Stimulated activated CD8-positive, alpha-beta memory T cell treated with anti-CD3 and anti-CD28 coated beads, Interleukin-2, amount 100 ng/mL, for 1 hour (primary cell): ENCODE measurements around the gene PTPRN2.
"Not testable (repeated sequence)": the region's sequence is repeated elsewhere in the genome, so short reads cannot be mapped to it uniquely, and the experiment has no call there.

ENCODE experiments used
- DNase-seq, 2 donors: peaks; one replicate each; pipeline ENCODE4 v3.0.0-alpha.2; 2020; ENCODE audit warnings: low read depth in 2 of 2

The PTPRN2 gene

GRCh38 chr7:157961731-157962457 is 625.7 kb downstream of the PTPRN2 start:
- DNase-seq: no peak

DNA sequence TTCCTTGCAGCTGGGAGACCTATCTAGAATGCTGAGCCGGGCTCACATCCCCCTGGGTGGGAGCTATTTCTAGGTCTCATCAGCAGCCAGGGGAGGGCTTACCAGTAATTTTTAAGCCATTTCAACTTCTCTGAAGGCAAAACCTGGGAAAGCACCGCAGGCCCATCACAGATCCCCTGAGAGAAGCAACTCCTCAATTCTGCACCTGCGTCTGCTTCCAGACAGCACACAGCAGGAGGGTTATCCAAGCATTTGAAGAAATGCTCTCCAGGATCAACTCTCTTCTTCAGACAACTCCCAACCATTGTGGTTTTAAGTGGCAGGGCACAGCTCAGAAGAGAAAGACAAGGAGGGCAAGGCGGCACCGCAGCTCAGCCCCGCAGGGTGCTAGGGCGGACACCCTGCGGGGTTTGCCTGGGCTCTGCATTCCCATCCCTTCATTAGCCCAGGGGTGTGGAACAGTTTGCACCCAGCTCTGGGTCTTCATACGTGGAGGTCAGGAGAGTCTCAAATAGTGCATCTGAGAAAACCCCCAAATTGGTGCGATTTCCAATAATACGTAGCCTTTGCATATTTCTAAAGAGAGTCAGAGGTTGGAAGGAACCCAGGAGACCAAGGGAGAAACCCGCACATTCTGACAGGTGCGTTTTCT is 632.1 kb downstream of the PTPRN2 start:
- DNase-seq: no peak

- no peak for DNase-seq
Measured at GRCh38 chr7:157954901-157955300, 632.7 kb downstream of the PTPRN2 start.

DNA sequence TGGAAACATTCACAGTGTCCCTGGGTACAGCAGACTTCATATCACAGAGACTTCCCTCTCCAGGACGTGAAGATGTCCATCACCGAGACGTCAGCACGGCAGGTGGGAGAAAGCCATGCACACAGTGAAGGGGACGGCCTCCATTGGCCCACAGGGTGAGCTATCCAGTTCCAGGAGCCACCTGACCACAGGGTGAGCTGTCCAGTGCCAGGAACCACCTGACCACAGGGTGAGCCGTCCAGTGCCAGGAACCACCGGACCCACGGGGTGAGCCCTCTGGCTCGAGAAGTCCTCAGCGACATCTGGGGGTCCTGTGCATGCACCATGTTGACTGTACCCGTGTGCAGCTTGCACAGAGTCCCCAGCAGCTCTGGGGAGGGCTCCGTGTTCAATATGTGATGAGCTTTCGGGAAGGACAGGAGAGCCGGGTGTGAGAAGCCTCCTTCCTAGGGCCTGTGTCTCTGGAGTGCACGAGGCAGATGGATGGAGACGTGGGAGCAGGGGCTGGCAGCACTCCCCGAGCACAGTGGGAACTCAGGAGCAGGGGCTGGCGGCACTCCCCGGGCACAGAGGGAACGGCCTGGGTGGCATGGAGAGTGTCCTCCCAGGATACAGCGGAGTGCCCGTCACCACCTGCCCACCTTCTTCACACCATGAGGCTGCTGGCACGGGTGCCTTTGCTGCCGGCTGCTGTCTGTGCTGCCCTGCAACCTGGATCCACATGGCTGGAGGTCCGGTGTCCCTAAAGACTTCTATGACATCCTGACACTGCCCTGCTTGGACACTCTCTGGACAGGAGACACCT is 634.6 kb downstream of the PTPRN2 start:
- no peak for DNase-seq

DNA sequence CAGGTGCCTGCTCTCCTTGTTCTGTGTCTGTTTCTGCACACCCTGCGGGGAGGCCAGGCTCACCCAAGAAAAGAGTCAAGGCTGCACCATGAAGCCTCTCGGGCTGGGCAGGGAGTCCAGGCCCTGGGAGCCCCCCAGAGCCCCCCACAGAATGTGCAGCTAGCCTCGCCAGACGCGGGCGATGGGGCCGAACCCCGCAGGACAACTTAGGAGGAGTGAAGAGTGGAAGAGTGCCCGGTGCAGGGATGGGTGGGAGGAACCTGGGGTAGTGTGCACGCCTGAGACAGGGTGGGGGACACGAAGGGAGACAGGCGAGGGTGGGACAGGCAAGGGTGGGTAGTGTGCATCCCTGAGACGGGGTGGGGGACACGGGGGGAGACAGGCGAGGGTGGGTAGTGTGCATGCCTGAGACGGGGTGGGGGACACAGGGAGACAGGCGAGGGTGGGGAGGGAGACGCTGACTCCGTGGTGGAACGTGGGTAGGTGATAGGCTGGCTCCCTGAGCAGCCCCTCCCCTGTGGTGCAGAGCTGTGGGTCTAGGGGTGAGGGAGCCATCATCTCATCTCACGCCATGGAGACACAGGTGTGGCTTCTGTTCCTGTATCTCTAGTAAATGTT is 635.5 kb downstream of the PTPRN2 start:
- no peak for DNase-seq

GRCh38 chr7:157951300-157952049 is 636.1 kb downstream of the PTPRN2 start:
- no peak for DNase-seq

DNA sequence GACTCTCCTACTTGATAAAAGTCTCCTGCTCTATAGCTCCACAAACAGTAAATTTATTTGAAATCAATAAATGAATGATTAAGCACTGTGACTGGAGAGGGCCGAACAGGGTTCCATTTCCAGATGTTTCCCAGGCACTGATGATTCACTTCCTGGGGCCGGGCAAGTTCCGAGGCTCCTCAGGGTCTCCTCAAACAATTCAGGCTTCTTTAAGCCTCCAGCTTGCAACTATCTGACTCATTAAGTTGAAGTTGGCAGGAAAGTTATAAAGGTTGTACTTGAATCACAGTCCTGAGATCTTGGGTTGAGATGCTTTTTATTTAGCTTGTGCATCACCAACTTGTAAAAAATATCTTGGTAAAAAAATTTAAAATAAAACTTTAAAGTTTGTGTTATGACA is 637.9 kb downstream of the PTPRN2 start:
- no peak for DNase-seq

GRCh38 chr7:157947504-157947903 is 640.1 kb downstream of the PTPRN2 start:
- DNase-seq: no peak

DNA sequence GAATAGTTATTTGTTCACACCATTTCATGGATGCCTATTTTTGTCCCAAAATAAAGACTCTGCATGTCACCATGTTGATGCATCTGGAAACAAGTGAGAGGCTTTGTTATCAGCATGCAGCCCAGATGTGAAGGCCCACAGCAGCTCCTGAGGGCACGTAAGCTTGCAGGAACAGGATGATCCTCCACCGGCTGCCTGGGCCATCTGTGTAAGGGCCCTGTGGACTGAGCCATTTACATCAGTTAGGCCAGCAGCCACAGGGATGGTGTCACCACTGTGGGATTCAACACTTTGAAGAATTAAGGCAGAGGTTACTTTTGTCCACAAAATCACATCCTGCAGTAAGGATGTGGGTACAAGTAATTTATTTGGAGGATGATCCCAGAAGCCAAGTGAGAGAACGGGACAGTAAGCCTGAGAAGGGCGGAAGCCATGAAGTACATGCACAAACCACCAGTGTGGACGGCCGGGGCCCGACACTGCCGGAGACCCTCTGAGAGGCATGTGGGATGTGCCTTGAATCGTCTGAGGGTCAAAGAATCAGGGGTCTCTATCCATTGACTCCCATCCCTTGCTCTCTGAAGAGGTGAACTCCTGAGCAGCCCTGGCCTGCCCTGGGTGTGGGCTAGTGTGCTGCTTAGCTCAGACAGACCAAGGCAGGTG is 641.1 kb downstream of the PTPRN2 start:
- no peak for DNase-seq

- DNase-seq: no peak
Measured at GRCh38 chr7:157945401-157945800, 642.2 kb downstream of the PTPRN2 start.

GRCh38 chr7:157944734-157945291 is 642.8 kb downstream of the PTPRN2 start:
- DNase-seq: no peak

DNA sequence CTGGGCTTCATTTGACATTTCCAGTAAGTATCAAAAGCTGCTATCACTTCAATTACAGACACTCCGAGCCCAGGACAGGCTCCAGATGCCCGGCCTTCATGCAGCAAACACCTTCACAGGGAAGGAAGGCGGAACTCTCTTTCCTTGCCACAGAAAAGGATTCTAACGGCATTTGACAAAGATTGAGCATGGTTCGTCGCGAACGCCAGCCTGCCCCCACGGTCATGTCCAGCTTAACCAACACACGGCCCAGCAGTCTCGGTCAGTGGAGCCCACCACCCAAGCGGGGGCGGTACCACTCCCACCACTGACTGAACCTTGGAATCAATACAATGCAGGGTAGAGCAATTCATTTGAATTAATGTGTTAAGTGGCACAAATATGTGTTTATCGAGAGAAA is 643.6 kb downstream of the PTPRN2 start:
- no peak for DNase-seq

DNA sequence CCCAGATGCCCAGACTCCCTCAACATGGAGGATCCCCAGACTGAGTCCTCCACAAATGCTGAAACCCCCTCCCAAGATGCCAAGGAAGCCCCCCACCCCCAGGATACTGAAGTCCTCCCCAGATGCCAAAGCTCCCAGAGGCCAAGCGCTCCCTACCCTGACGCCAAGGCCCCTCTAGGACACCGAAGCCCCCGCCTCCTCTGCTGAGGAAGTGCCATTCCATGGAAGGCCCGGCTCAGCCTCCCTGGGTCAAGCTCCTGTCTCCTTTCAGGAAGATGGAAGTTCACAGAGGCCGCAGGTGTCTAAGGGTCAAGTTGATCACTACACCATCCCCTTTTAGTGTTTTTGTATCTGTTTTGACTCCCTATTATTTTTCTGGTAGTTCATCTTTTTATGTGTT is 644.1 kb downstream of the PTPRN2 start:
- DNase-seq: no peak

- no peak for DNase-seq
Measured at GRCh38 chr7:157941210-157941609, 646.4 kb downstream of the PTPRN2 start.

GRCh38 chr7:157940497-157940896 is 647.1 kb downstream of the PTPRN2 start:
- DNase-seq: no peak

DNA sequence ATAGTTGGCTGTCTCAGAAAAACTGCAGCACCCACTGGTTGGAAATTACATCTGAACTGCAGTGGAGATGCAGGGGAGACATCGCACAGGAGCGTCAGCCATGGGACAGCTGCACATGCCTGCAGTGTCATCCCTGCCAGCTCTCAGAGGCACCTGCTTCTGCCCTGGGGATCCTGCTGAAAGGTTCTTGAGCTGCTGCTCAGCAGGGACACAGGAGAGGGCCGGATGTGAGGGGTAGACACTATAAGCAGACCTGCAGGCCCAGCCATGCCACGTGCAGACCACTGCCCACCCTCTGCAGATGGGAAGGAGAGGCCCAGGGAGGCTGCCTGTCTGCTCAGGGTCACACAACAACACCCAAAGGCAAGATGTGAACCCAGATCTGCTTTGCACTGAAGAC is 649.4 kb downstream of the PTPRN2 start:
- no peak for DNase-seq

GRCh38 chr7:157937406-157937805 is 650.2 kb downstream of the PTPRN2 start:
- DNase-seq: no peak

- DNase-seq: no peak
Measured at GRCh38 chr7:157936976-157937375, 650.6 kb downstream of the PTPRN2 start.

- not testable (repeated sequence) for DNase-seq
Measured at GRCh38 chr7:157935721-157936120, 651.9 kb downstream of the PTPRN2 start.
